Panc1 (cell line): ENCODE data around the gene TMEM175. TPM values are rescaled to one million over a fixed set of nuclear protein-coding genes. Genes with fewer than 3 reads are reported as not detected.

Source experiments
- ATAC-seq: fragments of 200-7000 bp; cut with Tn5 transposase; 2 replicates; pipeline ENCODE4 v1.9.1; 2020; ENCODE audit warnings: mild to moderate bottlenecking, moderate library complexity
- BruUV-seq: library from RNA; stranded (reverse); fragments of 400-500 nt; replicated peaks from 2 replicates; lab custom pipeline; 2021; lab: Mats Ljungman, UMichigan
- CTCF ChIA-PET: fragments of 300-600 bp; sonication (Branson Sonifier 250); formaldehyde crosslinking; loops from one replicate; lab custom pipeline; 2022; ENCODE audit warnings: antibody characterized with exemption; lab: Charles Lee
- POLR2A ChIA-PET: fragments of 300-600 bp; sonication (Branson Sonifier 250); formaldehyde crosslinking; loops from one replicate; lab custom pipeline; 2022; ENCODE audit warnings: antibody characterized with exemption; lab: Charles Lee
- DNase-seq: peaks from one replicate; pipeline ENCODE4 v3.0.0-alpha.2; 2010; ENCODE audit warnings: low read depth, low spot score
- H3K27ac ChIP-seq: 2 replicates; pipeline ENCODE4 v1.5.1; 2011; ENCODE audit warnings: mild to moderate bottlenecking, low read length, inconsistent platforms
- H3K27me3 ChIP-seq: fragments of 200-500 bp; sonication (Bioruptor generic); 2 replicates; pipeline ENCODE4 v1.6.0; 2014; ENCODE audit warnings: low read length, inconsistent platforms; ENCODE audit not compliant: control insufficient read depth, insufficient read depth
- H3K36me3 ChIP-seq: fragments of 200-500 bp; sonication (Bioruptor generic); 2 replicates; pipeline ENCODE4 v1.5.1; 2014; ENCODE audit warnings: inconsistent platforms, mild to moderate bottlenecking, low read length, moderate library complexity; ENCODE audit not compliant: control insufficient read depth, insufficient read depth
- H3K4me1 ChIP-seq: 2 replicates; pipeline ENCODE4 v1.5.1; 2011; ENCODE audit warnings: inconsistent platforms, mild to moderate bottlenecking, low read length, moderate library complexity; ENCODE audit not compliant: control insufficient read depth, insufficient read depth
- H3K4me3 ChIP-seq, 2 experiments: 2 replicates each; pipeline ENCODE4 v1.5.1; 2011 to 2012; ENCODE audit warnings: low read depth in 2 of 2, low read length in 2 of 2, mild to moderate bottlenecking in 2 of 2, inconsistent platforms in 1 of 2, moderate library complexity in 1 of 2
- H3K9me3 ChIP-seq: fragments of 200-500 bp; sonication (Bioruptor generic); 2 replicates; pipeline ENCODE4 v1.5.1; 2014; ENCODE audit warnings: low read depth, mild to moderate bottlenecking, inconsistent platforms, low read length, moderate library complexity; ENCODE audit not compliant: control insufficient read depth, insufficient read depth
- POLR2AphosphoS5 ChIP-seq: IDR thresholded peaks from 2 replicates; pipeline ENCODE4 v1.6.1; 2012; ENCODE audit warnings: mild to moderate bottlenecking, low read depth, low read length, moderate library complexity
- REST ChIP-seq, 2 experiments: IDR thresholded peaks; 2 replicates each; pipeline ENCODE4 v1.6.1; 2011 to 2012; ENCODE audit warnings: low read depth in 2 of 2, control low read depth in 1 of 2, low read length in 1 of 2, mild to moderate bottlenecking in 1 of 2, moderate library complexity in 1 of 2; ENCODE audit not compliant: insufficient read depth in 1 of 2
- SIN3A ChIP-seq: IDR thresholded peaks from 2 replicates; pipeline ENCODE4 v1.6.1; 2012; ENCODE audit warnings: low read depth, mild to moderate bottlenecking, low read length, moderate library complexity, borderline replicate concordance; ENCODE audit not compliant: insufficient read depth
- TCF7L2 ChIP-seq: IDR thresholded peaks from 2 replicates; pipeline ENCODE4 v1.6.1; 2011; ENCODE audit warnings: mild to moderate bottlenecking, low read depth, low read length, inconsistent platforms
- in situ Hi-C: cut with HindIII; loops from 2 replicates; pipeline ENCODE4 v1.10.0; 2016; ENCODE audit warnings: low sequenced_read_pairs, low pct_unique_long_range_greater_than_20kb
- intact Hi-C: fragments of 100-400 bp; cut with micrococcal nuclease; formaldehyde crosslinking; loops from one replicate; pipeline ENCODE4 v1.10.0; 2022; ENCODE audit not compliant: unreplicated experiment
- total RNA-seq: library from RNA; stranded (reverse); gene quantifications from one replicate; pipeline ENCODE4 v1.2.1, GENCODE V29; 2021; ENCODE audit not compliant: unreplicated experiment
- TF ChIP-seq, protein P1 (sequence below): fragments of 450-650 bp; IDR thresholded peaks from 2 replicates; pipeline ENCODE4 v1.5.1; 2017; ENCODE audit warnings: mild to moderate bottlenecking

Gene TMEM175
- total RNA-seq, 1 experiment from 2014 or later = 21.8 TPM

DNA sequence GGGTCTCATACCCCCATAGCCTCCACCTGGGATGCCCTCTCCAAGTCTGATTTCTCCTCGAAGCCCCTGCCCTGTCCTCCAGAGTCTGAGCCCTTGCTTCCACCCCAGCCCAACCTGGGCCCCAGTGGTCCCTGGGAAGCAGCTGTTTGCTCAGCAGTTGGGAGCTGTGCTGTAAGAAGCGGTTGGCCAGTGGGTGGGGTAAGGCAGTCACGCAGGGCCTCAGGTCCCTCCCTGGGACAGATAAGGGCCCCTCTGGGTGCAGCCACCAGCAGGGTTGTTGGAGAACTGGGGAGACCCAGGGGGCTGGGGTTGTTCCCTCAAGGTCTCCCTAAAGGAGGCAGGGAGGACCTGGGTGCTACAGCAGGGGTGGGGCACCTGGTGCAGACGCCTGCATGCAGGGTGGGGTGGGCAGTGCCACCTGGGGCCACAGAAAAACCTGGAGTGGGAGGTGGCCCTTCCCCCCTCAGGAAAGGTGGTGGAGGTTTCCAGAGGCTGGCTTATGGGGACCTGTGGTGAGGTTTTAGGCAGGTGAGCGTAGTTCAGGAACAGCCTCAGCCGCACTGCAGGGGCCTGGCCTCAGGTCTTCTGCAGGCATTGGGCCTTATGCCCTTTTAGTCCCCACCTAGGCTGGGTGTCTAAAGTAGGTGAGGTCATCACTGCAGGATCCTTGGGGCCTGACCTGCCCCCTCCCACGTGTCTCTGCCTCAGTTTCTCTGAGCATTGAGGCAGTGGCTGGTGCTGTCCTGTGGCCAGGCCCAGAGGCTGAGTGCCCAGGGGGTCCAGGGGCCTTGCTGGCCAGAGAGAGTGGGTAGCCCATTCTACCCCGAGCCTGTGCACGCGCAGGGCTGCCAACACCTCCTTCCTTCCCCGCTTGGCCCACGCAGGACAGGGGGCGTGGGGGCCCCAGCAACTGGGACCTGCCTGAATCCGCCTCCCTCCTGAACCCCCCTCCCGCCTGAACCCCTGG is 64.1 kb downstream of the TMEM175 start:
- DNase-seq = no peak
- Histone ChIP-seq H3K36me3 (no peaks in the 10 kb centered on the region), H3K4me1 (peaks cover 18% of the 10 kb centered on the region), H3K27me3 (no peaks in the 10 kb centered on the region), H3K4me3 (peak overlapping the region in 1 of 2 experiments; percentile 31; a peak in 1 of 4 replicates), H3K9me3 (no peaks in the 10 kb centered on the region), H3K27ac (no peak overlapping the region)
- no peak for ATAC-seq
- CTCF ChIA-PET = no interaction called here
- no TSS peak for BruUV-seq
- POLR2A ChIA-PET = no interaction called here
- in situ Hi-C loops (no loop called here), intact Hi-C loops (no loop called here)
- TF ChIP-seq POLR2AphosphoS5 = no peak
- TF ChIP-seq, protein P1, sequence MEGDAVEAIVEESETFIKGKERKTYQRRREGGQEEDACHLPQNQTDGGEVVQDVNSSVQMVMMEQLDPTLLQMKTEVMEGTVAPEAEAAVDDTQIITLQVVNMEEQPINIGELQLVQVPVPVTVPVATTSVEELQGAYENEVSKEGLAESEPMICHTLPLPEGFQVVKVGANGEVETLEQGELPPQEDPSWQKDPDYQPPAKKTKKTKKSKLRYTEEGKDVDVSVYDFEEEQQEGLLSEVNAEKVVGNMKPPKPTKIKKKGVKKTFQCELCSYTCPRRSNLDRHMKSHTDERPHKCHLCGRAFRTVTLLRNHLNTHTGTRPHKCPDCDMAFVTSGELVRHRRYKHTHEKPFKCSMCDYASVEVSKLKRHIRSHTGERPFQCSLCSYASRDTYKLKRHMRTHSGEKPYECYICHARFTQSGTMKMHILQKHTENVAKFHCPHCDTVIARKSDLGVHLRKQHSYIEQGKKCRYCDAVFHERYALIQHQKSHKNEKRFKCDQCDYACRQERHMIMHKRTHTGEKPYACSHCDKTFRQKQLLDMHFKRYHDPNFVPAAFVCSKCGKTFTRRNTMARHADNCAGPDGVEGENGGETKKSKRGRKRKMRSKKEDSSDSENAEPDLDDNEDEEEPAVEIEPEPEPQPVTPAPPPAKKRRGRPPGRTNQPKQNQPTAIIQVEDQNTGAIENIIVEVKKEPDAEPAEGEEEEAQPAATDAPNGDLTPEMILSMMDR = no peak
- TF ChIP-seq TCF7L2 = no peak
- no peak for TF ChIP-seq REST (IDR thresholded peaks at IDR 0.05; ENCODE audit: insufficient read depth in 1 of 2, low read depth in 2 of 2, low read length in 1 of 2)
- TF ChIP-seq SIN3A = no peak

DNA sequence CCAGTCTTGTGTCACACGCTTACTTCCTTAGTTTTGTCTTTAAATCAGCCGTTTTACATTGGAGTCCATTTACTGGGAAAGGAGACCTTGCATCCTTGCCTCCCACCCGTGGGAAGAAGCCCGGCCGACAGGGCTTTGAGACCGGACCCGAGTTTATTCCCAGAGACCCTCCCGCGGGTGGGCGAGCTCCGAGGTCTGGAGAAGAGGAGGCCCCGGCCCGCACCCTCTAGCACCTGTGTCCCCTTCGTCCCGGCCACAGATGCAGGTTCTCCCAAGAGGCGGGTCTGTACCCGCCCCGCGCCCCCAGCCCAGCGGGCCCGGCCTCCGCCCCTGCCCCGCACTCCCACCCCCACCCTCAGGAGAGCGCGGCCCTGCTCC is 64.7 kb downstream of the TMEM175 start:
- Histone ChIP-seq H3K27me3 (no peaks in the 10 kb centered on the region), H3K36me3 (no peaks in the 10 kb centered on the region), H3K4me3 (peak overlapping the region; percentile 17 to 31; a peak in 3 of 4 replicates), H3K27ac (no peak overlapping the region), H3K4me1 (peaks cover 18% of the 10 kb centered on the region), H3K9me3 (no peaks in the 10 kb centered on the region)
- in situ Hi-C loops = no loop called here
- POLR2A ChIA-PET = no interaction called here
- DNase-seq = no peak
- intact Hi-C loops = no loop called here
- ATAC-seq = no peak
- BruUV-seq = no TSS peak
- CTCF ChIA-PET = no interaction called here
- TF ChIP-seq, protein P1 = no peak
- TF ChIP-seq TCF7L2 = no peak
- TF ChIP-seq POLR2AphosphoS5 = no peak
- no peak for TF ChIP-seq SIN3A
- no peak for TF ChIP-seq REST (IDR thresholded peaks at IDR 0.05; ENCODE audit: insufficient read depth in 1 of 2, low read depth in 2 of 2, low read length in 1 of 2)
